Activated naive CD4-positive, alpha-beta T cell treated with anti-CD3 and anti-CD28 coated beads, Interleukin-2, amount 50 U/mL, for 24 hours (primary cell): ENCODE measurements around the gene HSP90AB1.
A peak's percentile ranks its signal among the peaks of the same experiment; 100 is the strongest.

Experiments used
- H3K27ac Mint-ChIP-seq: one replicate; pipeline ENCODE4 v1.8.0; 2021; ENCODE audit warnings: mild to moderate bottlenecking, mixed read lengths
- H3K27me3 Mint-ChIP-seq: one replicate; pipeline ENCODE4 v1.8.0; 2021; ENCODE audit warnings: mixed read lengths
- H3K36me3 Mint-ChIP-seq: one replicate; pipeline ENCODE4 v1.8.0; 2021; ENCODE audit warnings: mixed read lengths
- H3K4me1 Mint-ChIP-seq: one replicate; pipeline ENCODE4 v1.8.0; 2021; ENCODE audit warnings: mixed read lengths
- H3K4me3 Mint-ChIP-seq: one replicate; pipeline ENCODE4 v1.8.0; 2021; ENCODE audit warnings: mild to moderate bottlenecking, mixed read lengths
- H3K9me3 Mint-ChIP-seq: one replicate; pipeline ENCODE4 v1.8.0; 2021; ENCODE audit warnings: mixed read lengths

Gene HSP90AB1

GRCh38 chr6:44265007-44265721 lies 18.3 kb downstream of the HSP90AB1 start, which contains the start of gene NFKBIE:
NFKBIE (minus strand) TSS chr6:44265551; CDS start chr6:44265346, 205 bp downstream.
- Mint-ChIP-seq H3K27ac (peak within 1 kb of the TSS; percentile 89), H3K4me1 (peaks cover 60% of the 10 kb centered on the region), H3K27me3 (peaks cover 10% of the 10 kb centered on the region), H3K36me3 (peaks cover 8% of the 10 kb centered on the region), H3K9me3 (no peaks in the 10 kb centered on the region), H3K4me3 (peak within 1 kb of the TSS; percentile 98)

GRCh38 chr6:44265722-44266233 lies 18.9 kb downstream of the HSP90AB1 start:
- peak overlapping the region; percentile 81 for H3K27ac Mint-ChIP-seq
- peaks cover 10% of the 10 kb centered on the region for H3K27me3 Mint-ChIP-seq
- no peaks in the 10 kb centered on the region for H3K9me3 Mint-ChIP-seq
- H3K36me3 Mint-ChIP-seq = peaks cover 8% of the 10 kb centered on the region
- peak overlapping the region; percentile 98 for H3K4me3 Mint-ChIP-seq
- H3K4me1 Mint-ChIP-seq = peaks cover 58% of the 10 kb centered on the region

- Mint-ChIP-seq H3K27ac (peak overlapping the region; percentile 88), H3K9me3 (no peaks in the 10 kb centered on the region), H3K36me3 (peaks cover 6% of the 10 kb centered on the region), H3K4me3 (peak overlapping the region; percentile 58), H3K27me3 (peaks cover 12% of the 10 kb centered on the region), H3K4me1 (peaks cover 57% of the 10 kb centered on the region)
Observed at GRCh38 chr6:44266347-44266746, 19.4 kb downstream of the HSP90AB1 start.

- Mint-ChIP-seq H3K4me3 (no peak overlapping the region), H3K9me3 (no peaks in the 10 kb centered on the region), H3K4me1 (peaks cover 54% of the 10 kb centered on the region), H3K27ac (no peak overlapping the region), H3K27me3 (peaks cover 18% of the 10 kb centered on the region), H3K36me3 (peaks cover 7% of the 10 kb centered on the region)
Observed at GRCh38 chr6:44267252-44267651, 20.4 kb downstream of the HSP90AB1 start.

GRCh38 chr6:44268095-44268628 lies 21.3 kb downstream of the HSP90AB1 start:
- peaks cover 25% of the 10 kb centered on the region for H3K27me3 Mint-ChIP-seq
- H3K36me3 Mint-ChIP-seq = peaks cover 4% of the 10 kb centered on the region
- peaks cover 45% of the 10 kb centered on the region for H3K4me1 Mint-ChIP-seq
- H3K4me3 Mint-ChIP-seq = no peak overlapping the region
- H3K9me3 Mint-ChIP-seq = no peaks in the 10 kb centered on the region
- H3K27ac Mint-ChIP-seq = peak overlapping the region; percentile 30

GRCh38 chr6:44269178-44269920 lies 22.4 kb downstream of the HSP90AB1 start:
- H3K27ac Mint-ChIP-seq = no peak overlapping the region
- peak overlapping the region; percentile 47 for H3K4me3 Mint-ChIP-seq
- H3K4me1 Mint-ChIP-seq = peaks cover 34% of the 10 kb centered on the region
- no peaks in the 10 kb centered on the region for H3K9me3 Mint-ChIP-seq
- H3K36me3 Mint-ChIP-seq = peaks cover 1% of the 10 kb centered on the region
- peaks cover 34% of the 10 kb centered on the region for H3K27me3 Mint-ChIP-seq

GRCh38 chr6:44269921-44270525 lies 23.1 kb downstream of the HSP90AB1 start, which contains the start of gene TMEM151B:
TMEM151B (plus strand) TSS chr6:44270450; CDS start chr6:44270743, 293 bp downstream.
- H3K9me3 Mint-ChIP-seq = no peaks in the 10 kb centered on the region
- H3K4me1 Mint-ChIP-seq = peaks cover 31% of the 10 kb centered on the region
- H3K36me3 Mint-ChIP-seq = peaks cover 1% of the 10 kb centered on the region
- H3K4me3 Mint-ChIP-seq = peak within 1 kb of the TSS; percentile 67
- peak within 1 kb of the TSS; percentile 80 for H3K27ac Mint-ChIP-seq
- H3K27me3 Mint-ChIP-seq = peaks cover 37% of the 10 kb centered on the region

- H3K27ac Mint-ChIP-seq = peak overlapping the region; percentile 80
- peak overlapping the region; percentile 67 for H3K4me3 Mint-ChIP-seq
- H3K27me3 Mint-ChIP-seq = peaks cover 37% of the 10 kb centered on the region
- H3K9me3 Mint-ChIP-seq = no peaks in the 10 kb centered on the region
- peaks cover 31% of the 10 kb centered on the region for H3K4me1 Mint-ChIP-seq
- peaks cover 1% of the 10 kb centered on the region for H3K36me3 Mint-ChIP-seq
Observed at GRCh38 chr6:44270526-44271405, 23.9 kb downstream of the HSP90AB1 start.

GRCh38 chr6:44271406-44271723 lies 24.5 kb downstream of the HSP90AB1 start:
- peaks cover 26% of the 10 kb centered on the region for H3K4me1 Mint-ChIP-seq
- peak overlapping the region; percentile 67 for H3K4me3 Mint-ChIP-seq
- peaks cover 37% of the 10 kb centered on the region for H3K27me3 Mint-ChIP-seq
- no peaks in the 10 kb centered on the region for H3K9me3 Mint-ChIP-seq
- peaks cover 1% of the 10 kb centered on the region for H3K36me3 Mint-ChIP-seq
- H3K27ac Mint-ChIP-seq = peak overlapping the region; percentile 84

- Mint-ChIP-seq H3K9me3 (no peaks in the 10 kb centered on the region), H3K27ac (peak overlapping the region; percentile 84), H3K4me3 (no peak overlapping the region), H3K36me3 (peaks cover 1% of the 10 kb centered on the region), H3K4me1 (peaks cover 21% of the 10 kb centered on the region), H3K27me3 (peaks cover 40% of the 10 kb centered on the region)
Observed at GRCh38 chr6:44271914-44272313, 25.0 kb downstream of the HSP90AB1 start.

- Mint-ChIP-seq H3K27me3 (peaks cover 41% of the 10 kb centered on the region), H3K27ac (no peak overlapping the region), H3K4me3 (peak overlapping the region; percentile 66), H3K36me3 (peaks cover 1% of the 10 kb centered on the region), H3K4me1 (peaks cover 18% of the 10 kb centered on the region), H3K9me3 (no peaks in the 10 kb centered on the region)
Observed at GRCh38 chr6:44272529-44272928, 25.6 kb downstream of the HSP90AB1 start.

- Mint-ChIP-seq H3K4me1 (peaks cover 13% of the 10 kb centered on the region), H3K4me3 (peak overlapping the region; percentile 66), H3K36me3 (peaks cover 1% of the 10 kb centered on the region), H3K9me3 (no peaks in the 10 kb centered on the region), H3K27ac (no peak overlapping the region), H3K27me3 (peaks cover 46% of the 10 kb centered on the region)
Observed at GRCh38 chr6:44272999-44273566, 26.2 kb downstream of the HSP90AB1 start.

GRCh38 chr6:44273617-44274016 lies 26.7 kb downstream of the HSP90AB1 start:
- H3K4me1 Mint-ChIP-seq = peaks cover 13% of the 10 kb centered on the region
- no peak overlapping the region for H3K4me3 Mint-ChIP-seq
- H3K27me3 Mint-ChIP-seq = peaks cover 48% of the 10 kb centered on the region
- no peak overlapping the region for H3K27ac Mint-ChIP-seq
- H3K9me3 Mint-ChIP-seq = no peaks in the 10 kb centered on the region
- H3K36me3 Mint-ChIP-seq = peaks cover 1% of the 10 kb centered on the region

GRCh38 chr6:44275271-44275748 lies 28.4 kb downstream of the HSP90AB1 start:
- no peaks in the 10 kb centered on the region for H3K9me3 Mint-ChIP-seq

More at GRCh38 chr6:44275271-44275748, 28.4 kb downstream of the HSP90AB1 start:
- Mint-ChIP-seq H3K4me3 (no peak overlapping the region), H3K27me3 (peaks cover 41% of the 10 kb centered on the region), H3K27ac (no peak overlapping the region), H3K4me1 (peaks cover 9% of the 10 kb centered on the region), H3K36me3 (peaks cover 1% of the 10 kb centered on the region)
